Activated T-helper 1 cell treated with anti-CD3 and anti-CD28 coated beads, Interleukin-2, amount 50 U/mL, for 16 hours (primary cell): ENCODE results near the gene DAPK1.
"Not testable (repeated sequence)": the region's sequence is repeated elsewhere in the genome, so short reads cannot be mapped to it uniquely, and the experiment has no call there.

Experiments
- DNase-seq, 2 donors: peaks; one replicate each; pipeline ENCODE4 v3.0.0-alpha.2; 2020; ENCODE audit warnings: low read depth in 1 of 2, low spot score in 1 of 2

Gene DAPK1

GRCh38 chr9:87542141-87542540, 44.5 kb downstream of the DAPK1 start:
- DNase-seq = no peak

- no peak for DNase-seq
Observed at GRCh38 chr9:87543251-87543650, 45.6 kb downstream of the DAPK1 start.

- no peak for DNase-seq
Observed at GRCh38 chr9:87545858-87546257, 48.2 kb downstream of the DAPK1 start.

GRCh38 chr9:87546704-87547103, 49.0 kb downstream of the DAPK1 start:
- DNase-seq = no peak

GRCh38 chr9:87547671-87548081, 50.0 kb downstream of the DAPK1 start:
- DNase-seq = no peak

GRCh38 chr9:87548159-87548558, 50.5 kb downstream of the DAPK1 start:
- DNase-seq = no peak

GRCh38 chr9:87549088-87549487, 51.4 kb downstream of the DAPK1 start:
- DNase-seq = not testable (repeated sequence)

GRCh38 chr9:87549791-87550190, 52.1 kb downstream of the DAPK1 start:
- no peak for DNase-seq

- no peak for DNase-seq
Observed at GRCh38 chr9:87550253-87550954, 52.7 kb downstream of the DAPK1 start.

- DNase-seq = no peak
Observed at GRCh38 chr9:87551772-87552217, 54.1 kb downstream of the DAPK1 start.

GRCh38 chr9:87554171-87554910, 56.7 kb downstream of the DAPK1 start:
- no peak for DNase-seq

GRCh38 chr9:87554976-87555375, 57.3 kb downstream of the DAPK1 start:
- DNase-seq = no peak

GRCh38 chr9:87556039-87556438, 58.4 kb downstream of the DAPK1 start:
- DNase-seq = no peak

GRCh38 chr9:87556821-87557220, 59.2 kb downstream of the DAPK1 start:
- DNase-seq = no peak

- no peak for DNase-seq
Observed at GRCh38 chr9:87557996-87558395, 60.3 kb downstream of the DAPK1 start.

- DNase-seq = no peak
Observed at GRCh38 chr9:87558606-87559190, 61.0 kb downstream of the DAPK1 start.

GRCh38 chr9:87562062-87562461, 64.4 kb downstream of the DAPK1 start:
- DNase-seq = no peak

- DNase-seq = no peak
Observed at GRCh38 chr9:87562530-87563170, 65.0 kb downstream of the DAPK1 start.

- DNase-seq = no peak
Observed at GRCh38 chr9:87564111-87564510, 66.4 kb downstream of the DAPK1 start.

- no peak for DNase-seq
Observed at GRCh38 chr9:87564791-87565241, 67.1 kb downstream of the DAPK1 start.

GRCh38 chr9:87567001-87567400, 69.3 kb downstream of the DAPK1 start:
- DNase-seq = no peak

- no peak for DNase-seq
Observed at GRCh38 chr9:87567571-87567970, 69.9 kb downstream of the DAPK1 start.
